Retina (tissue), 1 donor: ENCODE measurements around the gene PCDH9.
"Not testable (repeated sequence)": the region's sequence is repeated elsewhere in the genome, so short reads cannot be mapped to it uniquely, and the experiment has no call there.

ENCODE experiments used
- DNase-seq: peaks from one replicate; pipeline ENCODE4 v3.0.0-alpha.2; 2016

PCDH9 gene

GRCh38 chr13:66886264-66886663 is 343.9 kb downstream of the PCDH9 start:
- DNase-seq, result peak; percentile 36

GRCh38 chr13:66881170-66881569 is 349.0 kb downstream of the PCDH9 start:
- not testable (repeated sequence) for DNase-seq

GRCh38 chr13:66879988-66880387 is 350.1 kb downstream of the PCDH9 start:
- no peak for DNase-seq

DNA sequence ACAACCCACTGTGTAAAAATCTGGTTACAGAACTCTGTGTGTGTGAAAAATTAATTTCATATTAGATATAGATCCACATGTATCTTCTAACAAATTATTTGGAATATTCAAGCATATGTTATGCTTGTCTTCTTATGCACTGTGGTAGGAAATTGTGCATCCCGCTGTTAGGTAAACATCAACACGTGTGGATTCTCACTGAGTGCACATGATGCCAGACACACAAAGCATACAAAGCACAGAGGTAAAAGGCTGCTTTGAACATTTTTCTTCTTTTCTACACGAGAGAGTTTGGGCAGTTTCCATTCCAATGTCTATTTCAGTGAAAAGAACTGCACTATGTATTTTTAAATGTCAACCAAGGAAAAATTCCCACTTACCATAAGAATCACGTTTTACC is 354.9 kb downstream of the PCDH9 start:
- DNase-seq, result no peak

DNA sequence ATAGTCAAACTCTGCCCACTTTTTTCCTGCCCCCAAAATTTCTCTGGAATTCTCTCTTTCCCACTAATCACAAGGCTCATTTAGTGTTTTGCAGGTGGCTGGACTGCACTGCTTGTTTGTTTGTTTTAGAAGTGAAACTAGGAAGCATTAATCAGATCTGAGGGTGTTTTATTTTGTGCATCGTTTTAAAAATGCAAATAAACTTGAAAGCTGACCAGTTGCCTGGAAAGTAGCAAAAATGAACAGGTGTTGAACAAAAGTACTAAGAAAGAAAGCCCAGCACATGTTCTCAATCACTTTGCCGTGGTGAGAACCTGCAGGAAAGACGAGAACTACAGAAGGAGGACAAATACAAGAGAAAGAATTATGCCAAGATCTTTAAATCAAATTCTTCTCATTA is 365.5 kb downstream of the PCDH9 start:
- no peak for DNase-seq

DNA sequence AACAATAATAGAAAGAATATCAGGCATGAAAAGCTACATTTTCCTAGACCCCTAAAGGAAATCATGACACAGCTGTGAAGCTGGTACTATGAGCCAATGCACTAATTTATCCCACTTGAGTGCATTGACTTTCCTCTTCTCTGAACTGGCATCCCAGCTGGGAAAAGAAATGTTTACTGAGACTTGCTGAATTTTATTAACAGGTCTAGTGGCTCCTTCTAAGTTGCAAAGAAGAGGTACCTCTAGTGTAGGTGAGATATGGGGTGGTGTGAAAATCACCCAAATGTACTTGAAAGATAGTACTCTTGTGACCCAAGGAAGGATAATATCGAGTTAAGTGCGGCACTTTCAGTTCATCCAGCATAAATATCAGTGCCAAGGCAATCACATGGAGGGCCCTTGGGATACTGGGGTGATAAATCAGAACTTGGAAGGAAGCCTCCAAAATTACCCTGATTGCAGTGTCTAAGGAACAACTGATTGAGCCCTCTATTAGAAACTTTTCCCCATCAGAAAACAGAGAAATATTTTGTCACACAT is 369.2 kb downstream of the PCDH9 start:
- DNase-seq, result peak; percentile 56

DNA sequence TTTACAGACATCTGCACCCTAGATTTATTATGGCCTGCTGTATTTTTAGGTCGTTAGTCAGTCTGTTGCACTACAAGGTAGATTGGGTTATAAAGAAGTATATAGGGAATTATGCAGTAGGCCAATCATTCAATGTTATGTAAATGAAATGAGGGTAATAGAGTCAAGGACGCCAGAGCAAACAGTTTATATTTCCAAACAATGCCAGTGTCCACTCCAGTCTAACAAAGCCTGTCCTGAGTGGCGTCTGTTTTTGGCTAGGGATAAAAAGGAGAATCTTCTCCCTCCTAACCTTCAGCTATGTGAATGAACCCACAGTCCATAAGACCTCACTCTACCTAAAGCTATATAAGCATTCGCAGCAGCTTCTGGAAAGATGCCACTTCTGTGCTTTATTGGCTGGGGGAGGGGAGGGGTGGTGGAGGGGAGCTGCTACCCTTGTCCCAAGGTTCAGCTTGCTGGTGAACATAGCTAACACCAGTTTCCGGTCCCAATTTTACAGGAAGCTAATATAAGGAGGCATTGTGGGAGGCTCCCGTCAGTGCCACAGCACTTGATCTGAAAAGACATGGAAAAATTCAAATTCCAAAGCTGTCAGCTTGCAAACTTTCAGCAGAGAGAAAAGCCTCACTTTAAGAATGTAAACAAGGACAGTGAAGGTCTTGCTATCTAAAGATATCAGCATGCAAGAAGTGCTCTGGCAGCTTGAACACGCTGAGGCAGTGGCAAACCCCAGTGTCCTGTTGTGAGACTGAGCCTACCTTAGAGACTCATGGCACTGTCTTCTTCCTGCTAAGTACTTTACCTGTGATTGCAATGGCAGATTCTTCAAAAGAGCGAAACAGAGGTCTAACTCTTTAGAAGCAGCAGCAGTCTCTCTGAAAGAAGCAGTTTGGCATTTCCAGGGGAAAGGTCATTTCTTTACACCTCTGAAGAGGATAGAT is 369.9 kb downstream of the PCDH9 start:
- DNase-seq, result peak; percentile 51

- DNase-seq, result no peak
These were observed 371.1 kb downstream of the PCDH9 start for GRCh38 chr13:66859078-66859477.

DNA sequence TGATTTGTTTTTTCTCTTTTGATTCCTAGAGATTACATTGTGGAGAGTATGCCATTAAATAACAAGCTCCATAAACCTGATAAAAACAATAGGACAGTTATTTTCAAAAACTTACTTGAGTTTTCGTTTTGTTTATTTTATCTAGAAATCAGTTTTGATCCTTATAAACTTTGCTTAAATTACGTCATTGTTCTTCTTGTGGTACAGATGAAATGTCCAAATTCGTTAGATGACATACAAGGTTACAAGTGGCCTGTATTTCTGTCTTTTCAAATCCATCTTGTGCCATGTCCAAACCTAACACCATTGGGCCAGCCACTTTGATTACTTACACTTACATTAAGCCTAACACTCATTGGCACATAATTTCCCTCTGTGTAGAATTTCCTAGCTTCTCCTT is 372.0 kb downstream of the PCDH9 start:
- no peak for DNase-seq

- no peak for DNase-seq
These were observed 375.0 kb downstream of the PCDH9 start for GRCh38 chr13:66855131-66855530.

- no peak for DNase-seq
These were observed 376.6 kb downstream of the PCDH9 start for GRCh38 chr13:66853564-66853963.

GRCh38 chr13:66849706-66850105 is 380.4 kb downstream of the PCDH9 start:
- DNase-seq, result no peak

- no peak for DNase-seq
These were observed 382.6 kb downstream of the PCDH9 start for GRCh38 chr13:66847541-66847940.

DNA sequence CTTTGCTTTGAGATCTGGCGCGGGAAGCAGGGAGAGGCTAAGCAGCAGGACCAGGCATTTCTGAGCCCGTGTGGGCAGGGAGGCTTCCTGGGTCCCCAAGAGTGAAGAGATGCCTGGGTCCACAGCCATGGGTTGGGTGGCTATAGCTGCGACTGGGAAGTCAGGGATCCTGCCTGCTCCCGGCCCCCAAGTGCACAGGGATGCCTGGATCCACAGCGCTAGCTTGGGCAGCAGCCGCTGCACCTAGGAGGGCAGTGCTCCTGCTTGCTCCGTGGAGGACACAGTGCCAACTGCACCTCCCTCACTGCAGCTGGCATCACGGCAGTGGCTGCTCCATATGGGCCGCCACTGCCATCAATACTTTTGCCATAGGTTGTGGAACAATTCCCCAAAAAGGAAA is 384.7 kb downstream of the PCDH9 start:
- no peak for DNase-seq

DNA sequence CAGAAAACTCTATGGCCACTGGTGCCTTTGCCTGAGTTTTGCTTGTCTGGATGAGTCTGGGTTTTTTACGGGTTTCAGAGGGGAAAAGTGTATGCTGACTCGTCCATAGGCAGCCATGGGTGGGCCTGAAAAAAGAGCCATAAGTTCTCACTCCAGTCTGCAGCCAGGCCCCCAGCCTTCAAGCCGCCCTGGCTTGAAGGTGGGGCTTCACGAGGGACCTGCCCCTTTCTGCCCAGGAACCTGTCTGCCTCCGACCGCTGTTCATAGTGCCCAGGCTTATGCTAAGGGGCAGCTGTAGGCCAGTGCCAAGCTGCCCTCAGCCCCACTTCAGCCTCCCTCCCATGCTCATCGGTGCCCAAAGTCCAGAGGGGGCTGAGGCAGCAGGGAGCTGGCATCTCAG is 385.2 kb downstream of the PCDH9 start:
- DNase-seq, result no peak

- DNase-seq, result no peak
These were observed 387.4 kb downstream of the PCDH9 start for GRCh38 chr13:66842766-66843165.

DNA sequence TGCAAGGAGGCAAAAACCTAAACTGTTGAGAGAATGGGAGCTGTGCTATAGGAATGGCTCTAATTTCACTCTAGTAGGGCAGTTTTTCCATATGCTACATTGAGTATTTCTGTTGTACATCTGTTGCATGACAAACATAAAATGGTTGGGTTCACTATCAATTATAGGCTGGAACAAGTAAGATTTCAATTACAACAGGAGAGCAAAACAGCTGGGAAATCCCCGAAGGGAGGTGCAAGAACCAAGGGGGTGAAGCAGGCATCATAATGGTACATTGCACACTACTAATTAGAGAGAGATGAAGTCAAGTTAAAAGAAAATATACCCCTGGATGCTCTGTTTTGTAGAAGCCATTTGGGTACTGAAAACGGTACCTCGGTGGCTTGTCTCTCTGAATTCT is 389.5 kb downstream of the PCDH9 start:
- no peak for DNase-seq

- no peak for DNase-seq
These were observed 392.9 kb downstream of the PCDH9 start for GRCh38 chr13:66837246-66837645.

GRCh38 chr13:66835040-66835628 is 395.0 kb downstream of the PCDH9 start:
- DNase-seq, result peak; percentile 82

DNA sequence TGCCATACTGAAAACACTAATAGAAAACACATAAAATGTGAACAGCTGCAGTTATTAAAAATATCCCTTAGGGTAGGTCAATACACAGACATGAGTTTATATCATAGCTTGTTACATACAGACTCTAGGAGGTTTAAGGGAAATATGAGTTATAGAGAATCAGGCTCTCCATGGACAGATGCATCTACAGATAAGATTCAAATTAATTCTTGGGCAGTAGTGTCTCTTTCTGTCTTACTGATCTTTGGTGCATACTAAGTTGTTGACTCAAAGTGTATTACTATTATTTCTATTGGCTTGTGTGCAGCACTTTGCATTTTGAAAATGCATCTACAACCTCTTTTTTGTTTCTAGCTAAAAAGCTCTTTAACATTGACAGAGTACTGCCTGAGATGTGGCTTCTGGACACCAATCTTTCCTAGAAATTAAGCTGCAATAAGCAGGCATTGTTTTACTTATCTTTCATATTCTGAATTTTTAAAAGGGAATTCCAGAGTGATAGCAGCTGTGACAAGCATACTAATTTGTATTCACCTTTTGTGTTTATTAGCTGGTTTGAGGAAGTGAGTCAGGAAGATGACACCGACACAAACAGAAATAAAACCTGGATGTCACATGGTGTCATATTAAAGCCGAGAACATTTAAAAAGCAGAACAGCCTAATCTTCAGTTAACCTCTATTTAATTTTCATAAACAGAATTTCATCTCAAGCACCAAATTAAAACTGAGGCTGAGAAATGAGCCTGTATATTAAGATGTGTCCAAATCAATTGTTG is 399.0 kb downstream of the PCDH9 start:
- DNase-seq, result no peak

DNA sequence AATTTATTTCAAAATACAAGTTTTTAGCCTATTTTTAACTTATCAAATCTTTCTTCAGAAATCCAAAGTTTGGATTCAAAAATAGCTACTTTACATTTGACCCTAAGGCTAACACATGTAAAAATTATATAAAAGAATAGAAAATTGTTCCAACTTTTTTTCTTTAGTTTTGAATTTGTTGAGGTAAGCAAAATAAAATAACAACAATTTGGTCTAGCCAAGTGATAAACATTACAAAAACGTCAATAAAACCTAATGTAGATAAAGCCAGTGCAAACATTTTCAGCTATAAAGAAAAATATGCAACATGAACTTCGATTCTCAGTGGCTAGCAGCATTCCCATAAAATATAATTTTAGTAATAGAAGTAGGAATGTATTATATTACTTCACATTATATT is 400.3 kb downstream of the PCDH9 start:
- DNase-seq, result no peak

- DNase-seq, result no peak
These were observed 403.7 kb downstream of the PCDH9 start for GRCh38 chr13:66826398-66826797.

GRCh38 chr13:66821551-66821950 is 408.6 kb downstream of the PCDH9 start:
- no peak for DNase-seq
